GM19351 (cell line): ENCODE data around the gene FOXC1.

ENCODE experiments used
- ATAC-seq: cut with Tn5 transposase; IDR thresholded peaks from one replicate; pipeline ENCODE4 v1.9.1; 2021; ENCODE audit warnings: mild to moderate bottlenecking, moderate library complexity; ENCODE audit not compliant: unreplicated experiment

Gene FOXC1

DNA sequence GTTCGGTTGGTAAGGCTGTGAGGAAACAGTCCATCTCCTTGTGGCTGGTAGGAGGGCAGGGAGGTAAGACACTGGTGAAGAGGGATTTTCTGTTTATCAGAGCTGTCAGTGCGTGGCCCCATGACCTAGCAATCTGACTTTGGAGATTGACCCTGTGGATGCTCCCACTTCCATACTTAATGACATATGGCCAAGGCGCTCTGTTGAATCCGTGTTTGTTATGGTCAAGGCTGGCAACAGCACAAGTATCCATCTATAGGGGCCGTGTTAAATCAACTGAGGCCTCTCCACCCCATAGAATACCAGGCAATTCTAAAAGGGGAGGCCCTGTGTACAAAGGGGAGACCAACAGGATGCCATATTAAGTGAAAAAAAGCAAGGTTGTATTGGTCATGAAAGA is 25.6 kb upstream of the FOXC1 start:
- ATAC-seq: no peak

DNA sequence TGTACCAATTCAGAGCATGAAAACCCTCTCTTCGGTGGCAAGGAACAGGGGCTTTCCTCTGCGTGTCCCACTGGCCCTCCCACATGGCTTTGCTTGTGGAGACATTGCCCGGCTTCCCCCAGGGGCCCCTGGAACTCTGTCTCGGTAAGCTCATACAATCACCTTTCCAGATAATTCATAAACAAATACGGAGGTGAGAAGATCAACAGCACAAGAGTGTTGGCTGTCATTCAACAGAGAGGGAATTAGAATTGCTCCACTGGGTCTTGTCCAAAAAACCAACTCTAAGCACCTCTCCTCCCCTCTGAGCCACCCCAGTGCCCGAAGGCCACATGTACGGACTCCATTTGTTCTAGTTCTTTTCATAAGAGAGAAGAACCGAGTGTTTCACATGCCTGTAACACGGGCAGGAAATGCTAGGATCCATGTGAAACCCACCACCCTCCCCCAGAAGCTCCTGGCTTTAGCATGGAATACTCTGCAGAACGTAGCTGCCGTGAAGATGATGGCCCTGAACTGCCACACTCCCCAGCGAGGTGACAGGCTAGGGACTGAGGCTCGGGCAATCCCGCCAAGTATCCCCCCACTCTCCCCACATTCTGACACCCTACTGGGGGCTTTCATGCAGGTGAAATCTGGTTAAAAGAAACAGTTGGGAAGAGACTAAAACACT is 24.6 kb upstream of the FOXC1 start:
- no peak for ATAC-seq

DNA sequence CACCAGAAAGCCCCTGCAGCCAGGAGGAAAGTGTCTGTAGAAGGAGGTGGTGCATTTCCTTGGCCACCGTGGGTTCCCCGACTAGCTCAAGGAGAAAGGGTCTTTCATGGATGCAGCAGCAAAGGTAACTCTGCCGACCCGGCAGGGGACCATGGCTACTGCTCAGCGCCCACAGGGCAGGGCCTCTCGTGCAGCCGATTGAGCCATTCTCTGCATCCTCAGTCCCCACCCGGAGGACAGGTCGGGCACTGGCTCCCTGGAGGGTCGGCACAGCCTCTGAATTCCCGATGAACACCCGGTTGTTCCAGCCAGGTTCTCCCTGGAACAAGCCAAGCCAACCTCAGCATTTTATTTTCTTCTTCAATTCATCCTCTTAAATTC is 24.1 kb upstream of the FOXC1 start:
- ATAC-seq: no peak

DNA sequence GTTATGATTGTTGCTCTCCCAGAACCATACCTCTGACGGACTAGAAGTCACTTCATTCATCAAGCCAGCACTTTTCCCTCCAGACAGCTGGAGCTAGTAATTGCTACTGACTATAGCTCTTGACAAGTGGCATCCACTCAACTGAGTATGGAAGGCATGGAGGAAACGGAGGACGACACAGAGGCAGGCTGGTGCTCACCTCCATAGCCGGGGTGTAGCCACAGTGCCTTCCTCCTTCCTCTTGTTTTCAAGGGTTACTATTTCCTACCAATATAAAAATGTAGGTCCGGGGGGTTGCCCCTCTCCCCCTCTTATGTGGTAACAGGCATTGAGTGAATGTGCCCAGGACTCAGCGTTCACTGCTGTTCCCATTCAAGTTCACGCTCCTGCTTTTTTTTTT is 23.5 kb upstream of the FOXC1 start:
- no peak for ATAC-seq

DNA sequence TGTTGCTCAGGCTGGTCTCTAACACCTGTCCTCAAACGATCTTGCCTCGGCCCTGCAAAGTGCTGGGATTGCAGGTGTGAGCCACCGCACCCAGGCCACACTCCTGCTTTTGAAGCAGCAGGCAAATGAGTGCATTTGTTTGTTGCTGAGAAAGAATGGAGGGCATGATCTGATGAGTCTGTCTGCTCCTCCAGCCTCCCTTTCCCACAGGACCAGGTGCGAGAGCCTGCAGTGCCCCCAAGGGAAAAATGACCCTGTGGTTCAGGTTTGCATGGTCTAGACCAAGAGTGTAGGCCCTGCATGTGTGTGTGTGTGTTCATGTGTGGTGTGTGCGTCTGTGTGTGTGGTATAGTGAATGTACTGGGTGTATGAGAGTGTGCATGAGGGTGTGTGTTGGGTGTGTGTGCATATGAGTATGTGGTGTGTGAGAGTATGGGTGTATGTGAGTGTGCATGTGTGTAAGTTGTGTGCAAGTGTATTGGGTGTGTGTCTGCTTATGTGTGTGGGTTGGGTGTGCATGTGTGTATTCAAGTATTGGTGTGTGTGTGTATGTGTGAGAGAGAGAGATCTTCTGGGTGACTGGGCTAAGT is 22.8 kb upstream of the FOXC1 start:
- ATAC-seq: no peak

DNA sequence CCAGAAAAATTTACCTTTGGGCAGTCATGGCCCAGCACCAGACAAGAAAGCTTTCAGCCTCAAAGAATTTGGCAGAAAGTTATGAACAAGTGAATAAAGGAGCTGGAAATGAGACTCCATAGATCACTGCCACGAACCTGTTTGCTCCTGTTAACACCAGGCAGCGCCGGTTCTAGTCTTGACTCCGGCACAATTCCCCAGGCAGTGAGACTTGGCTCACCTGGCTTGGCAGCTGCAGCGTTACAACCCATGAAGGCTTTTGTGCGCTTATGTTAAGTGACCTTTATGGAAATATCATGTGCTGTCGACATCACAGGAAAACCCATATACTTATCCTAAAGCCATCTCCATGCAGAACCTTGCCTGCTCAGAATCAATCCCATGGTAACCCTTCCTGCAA is 22.2 kb upstream of the FOXC1 start:
- ATAC-seq: no peak

DNA sequence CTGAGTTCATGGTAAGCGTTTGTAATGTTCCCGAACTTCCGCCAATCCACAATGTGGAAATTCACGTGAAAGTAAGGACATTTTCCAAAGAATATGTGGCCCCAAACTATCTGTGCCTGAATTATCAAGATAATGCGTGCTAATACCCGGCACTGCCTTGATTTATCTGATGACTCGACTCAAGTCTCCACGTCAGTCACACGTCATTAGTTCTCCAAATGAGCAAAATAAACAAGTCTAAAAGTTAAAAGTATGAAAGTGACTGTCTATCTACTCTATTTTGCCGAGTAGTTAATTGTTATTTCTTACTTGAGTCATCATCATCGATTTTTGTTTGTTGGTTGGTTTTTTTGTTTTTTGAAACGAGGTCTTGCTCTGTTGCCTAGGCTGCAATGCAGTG is 21.7 kb upstream of the FOXC1 start:
- ATAC-seq: no peak

DNA sequence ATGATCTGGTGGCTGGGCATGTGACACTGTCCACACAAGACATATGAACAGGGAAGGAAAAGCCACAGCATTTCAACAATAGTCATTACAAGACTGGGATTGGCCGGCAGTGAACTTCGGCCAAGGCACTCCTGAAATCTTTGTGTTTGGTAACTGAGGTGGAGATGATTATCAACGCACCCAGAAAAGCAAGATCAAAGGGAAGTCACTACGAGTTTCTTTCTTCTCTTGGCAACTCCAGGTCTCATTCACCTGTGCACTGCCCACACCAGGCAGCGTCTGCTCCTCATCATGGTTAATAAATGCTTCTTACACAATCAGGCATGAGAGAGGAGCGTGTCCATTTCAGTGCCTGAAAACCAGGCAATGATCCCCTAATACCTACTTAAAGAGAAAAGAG is 20.5 kb upstream of the FOXC1 start:
- ATAC-seq: no peak

DNA sequence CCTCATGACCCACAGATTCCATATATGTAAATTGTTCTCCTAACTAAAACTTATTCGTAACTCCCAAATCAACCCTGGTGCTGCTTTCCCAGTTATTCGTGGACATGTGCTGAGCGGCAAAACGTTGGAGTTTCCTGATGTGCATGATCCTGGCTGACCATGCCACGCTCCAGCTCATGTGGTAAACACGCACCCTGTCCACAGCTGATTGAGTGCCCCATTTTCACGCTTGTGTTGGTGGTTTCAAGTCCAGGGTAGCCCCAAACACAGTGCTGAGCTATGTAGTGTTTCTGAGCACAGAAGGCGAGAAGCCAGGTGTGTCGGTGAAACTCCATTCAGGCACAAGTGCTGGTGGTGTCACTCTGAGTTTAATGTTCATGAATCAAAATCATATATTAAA is 19.1 kb upstream of the FOXC1 start:
- ATAC-seq: no peak

DNA sequence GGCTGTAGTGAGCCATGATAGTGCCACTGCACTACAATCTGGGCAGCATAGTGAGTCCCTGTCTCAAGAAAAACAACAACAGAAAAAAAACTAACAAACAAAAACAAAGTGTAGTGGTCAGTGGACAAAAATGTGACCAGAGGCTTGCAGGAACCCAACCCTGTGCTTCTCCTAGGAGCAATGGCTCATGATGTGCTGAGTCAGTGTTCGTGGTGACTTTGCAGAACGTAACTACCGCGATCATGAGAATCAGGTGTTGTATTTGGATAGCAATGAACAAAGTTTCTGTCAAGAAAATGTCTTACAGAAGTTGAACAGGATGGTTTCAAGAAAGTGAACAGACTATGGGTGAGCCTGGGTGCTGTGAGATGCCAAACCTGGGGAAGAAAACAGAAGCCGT is 18.5 kb upstream of the FOXC1 start:
- no peak for ATAC-seq

DNA sequence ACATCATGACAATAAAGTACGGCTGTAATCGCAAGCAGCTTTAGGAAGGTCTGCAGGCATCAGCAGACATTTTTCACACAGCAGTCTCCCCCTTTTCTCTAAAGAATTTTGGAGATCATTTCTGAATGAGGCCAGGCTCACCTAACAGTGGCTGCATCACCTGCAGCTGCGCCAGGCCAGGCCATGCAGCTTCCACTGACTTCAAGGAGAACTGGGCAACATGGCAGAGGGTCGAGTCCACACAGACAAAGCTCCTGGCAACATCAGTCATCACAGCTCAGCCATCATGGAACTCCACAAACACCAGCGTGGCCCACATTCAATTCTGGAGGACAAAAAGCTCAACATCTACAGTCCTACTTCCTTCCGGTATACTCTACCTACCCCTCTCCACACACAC is 17.8 kb upstream of the FOXC1 start:
- ATAC-seq: no peak

DNA sequence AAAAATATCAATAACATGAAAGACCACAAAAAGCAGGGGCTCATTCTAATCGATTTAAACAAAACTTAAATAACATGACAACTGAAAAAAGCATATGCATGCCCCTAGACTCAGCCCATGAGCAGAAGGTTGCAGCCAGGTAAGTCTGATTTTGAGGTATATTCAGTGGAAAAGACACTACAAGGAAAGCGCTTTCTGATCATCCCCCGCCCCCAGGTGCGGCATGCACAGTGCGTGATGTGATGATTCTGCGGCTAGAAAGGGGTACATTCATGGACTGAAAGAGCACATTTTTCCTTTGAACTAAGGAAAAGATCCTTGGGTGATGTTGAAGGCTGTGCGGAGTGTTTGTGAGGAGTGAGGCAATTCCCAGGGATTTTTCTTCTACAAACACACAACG is 16.9 kb upstream of the FOXC1 start:
- ATAC-seq: no peak

DNA sequence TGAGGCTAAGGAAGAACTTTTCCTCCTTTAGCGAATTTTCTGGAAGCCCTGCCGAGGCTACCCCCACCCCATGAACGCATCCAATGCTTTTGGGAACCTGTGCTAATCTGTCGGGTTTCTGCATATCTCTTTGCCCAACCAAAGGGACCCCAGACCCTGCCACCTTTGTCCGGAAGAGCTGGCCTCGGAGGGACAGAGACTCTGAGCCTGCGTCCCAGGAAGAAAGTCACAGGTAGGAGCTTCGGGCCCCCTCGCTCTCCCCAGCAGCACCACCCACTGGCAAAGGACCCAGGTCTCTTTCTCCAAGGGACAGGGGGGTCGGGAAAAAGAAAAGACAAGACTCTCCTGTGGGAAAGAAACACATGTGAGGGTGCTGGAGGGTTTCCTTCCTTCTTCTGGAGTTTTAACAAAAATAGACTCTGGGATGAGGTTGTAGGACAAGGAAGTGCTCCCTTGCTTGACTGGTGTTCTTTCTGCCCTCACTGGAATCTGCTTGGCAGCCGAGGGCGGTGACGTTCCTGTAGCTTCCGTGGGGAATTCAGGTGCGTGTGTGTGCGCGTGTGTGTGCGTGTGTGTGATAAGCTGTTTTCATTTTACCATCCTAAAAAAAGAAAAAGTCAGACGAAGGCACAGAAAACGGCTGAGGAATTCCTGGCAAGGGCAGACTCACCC is 16.3 kb upstream of the FOXC1 start:
- no peak for ATAC-seq

DNA sequence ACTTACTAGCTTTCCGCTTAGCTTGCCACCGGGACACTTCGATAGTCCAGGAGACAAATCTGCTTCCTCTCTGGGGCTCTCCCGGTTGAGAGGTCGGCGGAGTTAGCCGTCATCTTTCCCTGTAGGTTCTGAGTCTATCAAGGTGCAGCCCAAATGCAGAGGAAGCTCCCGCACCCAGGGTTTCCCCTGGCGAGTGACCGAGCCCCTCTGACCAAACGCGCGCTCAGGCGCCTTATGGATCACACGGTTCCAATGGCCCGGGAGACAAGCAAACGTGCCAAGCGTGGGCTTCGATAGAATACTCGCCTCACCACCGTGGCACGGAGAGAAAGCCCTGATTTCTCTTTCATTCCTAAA is 15.8 kb upstream of the FOXC1 start:
- no peak for ATAC-seq

DNA sequence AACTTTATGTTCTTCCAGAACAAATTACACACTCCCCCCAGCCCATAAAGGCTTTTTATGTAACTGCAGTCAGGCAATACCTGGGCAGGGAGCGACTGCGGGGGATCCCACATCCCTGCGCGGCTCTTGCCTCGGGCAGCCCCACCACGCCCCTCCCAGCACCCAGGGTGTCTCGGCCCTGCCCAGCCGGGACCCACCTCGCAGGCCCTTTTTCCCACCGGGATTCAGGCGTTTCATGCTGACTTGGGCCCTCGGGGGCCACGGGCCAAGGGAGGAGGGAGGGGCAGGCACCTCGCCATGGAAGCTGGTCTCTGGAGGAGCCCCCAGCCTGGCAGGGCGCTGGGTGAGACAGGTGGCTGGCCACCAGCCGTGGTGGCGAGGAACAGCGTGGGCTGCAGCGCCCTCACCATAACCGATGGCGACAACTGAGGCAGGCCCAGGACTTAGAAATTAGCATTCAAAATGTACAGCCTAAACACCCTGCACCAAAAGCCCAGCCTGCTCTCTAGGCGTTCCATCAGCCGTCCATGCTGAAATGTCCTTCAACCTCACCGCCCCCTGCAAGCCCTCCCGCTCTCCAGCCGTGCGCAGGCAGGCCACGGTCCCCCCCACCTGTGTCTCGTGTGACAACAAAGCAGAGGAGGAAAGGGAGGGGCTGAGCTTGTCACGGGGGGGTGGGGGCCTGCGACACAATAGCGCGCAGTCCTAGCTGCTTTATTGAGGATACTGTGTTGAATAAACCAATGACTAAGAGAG is 15.1 kb upstream of the FOXC1 start:
- no peak for ATAC-seq

DNA sequence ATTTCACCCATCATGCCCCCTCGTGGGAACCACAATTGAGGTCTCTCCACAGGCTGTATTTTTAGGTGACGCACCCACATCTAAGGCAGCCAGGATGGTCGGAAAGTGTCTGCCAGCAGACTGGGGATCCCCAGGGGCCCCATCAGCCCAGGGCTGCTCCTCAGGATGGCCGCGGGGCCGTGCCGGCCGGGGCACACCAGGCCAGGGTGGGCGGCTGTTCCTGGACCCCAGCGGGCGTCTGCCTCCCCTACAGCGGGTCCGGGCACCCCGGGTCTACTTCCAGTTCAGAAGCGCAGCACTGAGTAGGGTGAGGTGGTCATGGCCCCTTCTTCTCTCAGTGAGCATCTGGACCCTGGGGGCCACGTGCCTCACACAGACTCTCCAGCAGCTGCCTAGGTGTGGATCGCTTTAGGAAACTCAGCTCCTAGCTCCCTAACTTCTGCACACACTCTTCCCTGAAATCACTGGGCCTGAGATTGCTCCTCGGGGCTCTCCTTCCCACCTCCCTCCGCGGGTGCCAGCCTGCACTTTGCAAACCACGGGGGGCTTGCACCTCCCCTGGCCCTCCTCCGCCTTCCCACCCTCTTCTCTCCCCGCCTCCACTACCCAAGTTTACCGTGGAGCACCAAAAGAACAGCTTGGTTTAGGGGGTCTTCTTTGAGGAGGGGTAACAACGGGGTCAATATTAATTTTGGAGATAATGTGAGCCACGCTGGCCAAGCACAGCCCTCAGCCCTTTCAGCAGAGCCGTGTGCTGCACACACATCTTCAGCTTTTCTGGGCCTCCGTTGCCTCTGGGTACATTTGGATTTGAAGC is 14.2 kb upstream of the FOXC1 start:
- no peak for ATAC-seq

DNA sequence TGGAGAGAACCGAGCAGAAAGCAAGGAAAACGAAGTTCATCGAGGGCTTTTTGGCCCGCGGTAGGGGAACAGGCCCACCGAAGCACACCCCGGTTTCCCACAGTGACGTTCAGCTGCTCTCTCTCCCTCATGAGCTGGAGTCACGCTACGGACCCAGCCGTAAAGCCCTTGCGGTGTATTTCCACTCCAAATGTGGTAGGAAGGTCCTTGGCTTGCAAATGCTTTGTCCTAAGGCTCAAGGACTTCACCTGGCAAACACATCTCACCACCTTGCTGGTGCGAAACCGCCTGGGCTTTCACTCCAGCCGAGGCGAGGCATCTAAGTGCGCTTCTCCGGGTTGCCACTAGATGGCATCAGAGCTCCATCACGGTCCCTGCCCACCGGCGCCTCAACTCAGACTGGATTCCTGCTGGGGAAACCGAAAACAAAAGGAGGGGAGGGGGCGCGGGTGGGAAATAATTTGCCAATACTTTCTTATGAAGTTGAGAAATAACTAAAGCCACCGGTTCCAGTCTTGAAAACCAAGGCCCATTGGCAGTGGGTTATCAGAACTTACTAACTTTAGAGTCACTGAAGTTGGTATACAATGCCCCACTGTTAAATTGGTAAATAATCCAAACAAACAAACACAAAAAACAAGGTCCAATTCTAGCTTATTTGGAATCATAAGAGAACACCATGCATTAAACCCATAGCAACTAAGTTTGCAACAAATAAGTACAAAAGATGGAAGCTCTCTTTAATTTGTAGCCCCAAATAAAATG is 13.4 kb upstream of the FOXC1 start:
- peak; percentile 69 for ATAC-seq

DNA sequence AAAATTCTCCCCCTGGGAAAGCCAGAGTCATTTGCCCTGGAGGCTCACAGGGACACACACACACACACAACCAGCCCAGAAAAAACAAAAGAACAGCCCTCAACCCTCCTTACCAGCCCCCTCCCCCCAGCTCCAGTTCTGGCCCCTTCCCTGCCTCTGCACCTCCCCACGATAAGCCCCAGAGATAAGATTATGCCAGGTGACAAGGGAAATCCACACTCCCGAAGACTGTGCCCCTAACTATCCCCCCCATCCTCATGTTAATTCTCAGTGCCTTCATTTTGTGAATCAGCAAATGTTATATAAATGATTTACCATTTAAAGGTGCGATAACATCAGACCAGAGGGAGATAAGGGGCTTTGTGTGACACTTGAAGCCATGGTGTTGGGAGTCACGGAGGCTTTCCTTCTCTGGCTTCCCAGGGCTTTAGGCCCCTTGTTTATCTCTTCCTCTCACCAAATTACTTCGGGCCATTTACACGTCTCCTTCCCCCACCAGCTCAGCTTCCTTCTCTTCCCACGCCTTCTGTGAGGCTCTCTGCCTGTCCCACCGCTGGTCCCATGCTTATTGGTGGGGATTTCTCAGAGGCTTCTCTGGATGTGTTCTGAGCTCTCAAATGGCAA is 12.5 kb upstream of the FOXC1 start:
- ATAC-seq: no peak

DNA sequence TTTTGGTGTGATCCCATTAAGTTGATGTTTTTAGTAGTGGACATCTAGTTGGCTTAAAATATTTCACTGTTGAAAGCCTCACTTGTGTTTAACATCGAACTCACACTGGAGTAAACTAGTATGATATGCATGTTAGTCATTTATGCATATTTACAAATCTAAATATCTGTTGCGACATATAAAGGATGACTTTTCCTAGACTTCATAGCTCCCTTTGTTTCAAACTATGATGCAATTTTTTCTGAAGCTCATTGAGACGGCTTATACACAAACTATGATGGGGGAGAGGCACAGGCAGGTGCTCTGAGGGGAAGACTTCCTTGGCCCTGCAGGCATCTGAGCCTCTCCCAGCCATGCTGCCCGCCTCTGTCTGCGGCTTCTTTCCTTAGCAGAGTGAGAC is 11.8 kb upstream of the FOXC1 start:
- ATAC-seq: no peak

DNA sequence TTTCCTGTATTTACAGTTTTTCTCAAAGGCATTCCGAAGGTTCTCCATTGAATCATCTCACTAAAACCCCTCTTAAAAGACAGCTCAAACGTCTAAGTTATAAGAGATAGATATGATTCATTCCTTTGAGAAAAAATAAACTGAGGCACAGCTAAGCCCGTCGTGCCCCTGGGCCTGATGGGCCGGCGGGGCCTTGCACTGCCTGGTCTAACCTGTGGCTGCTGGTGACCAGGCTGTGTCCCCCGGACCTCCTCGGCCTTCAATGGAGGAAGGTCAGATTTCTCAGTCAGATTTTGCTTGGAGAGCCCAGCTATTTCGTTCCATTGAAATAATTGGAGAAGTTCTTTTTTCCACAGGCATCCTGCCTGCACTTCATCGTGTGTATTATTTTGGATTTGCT is 11.3 kb upstream of the FOXC1 start:
- no peak for ATAC-seq
